GM19099 (cell line): ENCODE measurements around the gene RPL28.

Experiments
- POLR2A ChIP-seq: IDR thresholded peaks from 3 replicates; pipeline ENCODE4 v1.6.1; 2011; ENCODE audit warnings: low read depth; ENCODE audit not compliant: insufficient read length; ENCODE audit errors: extremely low read depth

RPL28 gene

GRCh38 chr19:55377356-55378131 is 8.2 kb upstream of the RPL28 start:
- TF ChIP-seq POLR2A = no peak

GRCh38 chr19:55379174-55379573 is 6.6 kb upstream of the RPL28 start:
- no peak for TF ChIP-seq POLR2A

- no peak for TF ChIP-seq POLR2A
Measured at GRCh38 chr19:55382013-55382412, 3.7 kb upstream of the RPL28 start.

- TF ChIP-seq POLR2A = no peak
Measured at GRCh38 chr19:55382522-55383054, 3.1 kb upstream of the RPL28 start.

GRCh38 chr19:55383279-55384130 is 2.2 kb upstream of the RPL28 start:
- no peak for TF ChIP-seq POLR2A

- TF ChIP-seq POLR2A = peak; percentile 51
Measured at GRCh38 chr19:55384131-55384919, 1.4 kb upstream of the RPL28 start, which contains the start of gene TMEM238. TMEM238 (minus strand) TSS chr19:55384292; CDS start chr19:55384259, 33 bp downstream.

- TF ChIP-seq POLR2A = no peak
Measured at GRCh38 chr19:55384920-55385723, 610 bp upstream of the RPL28 start.

- no peak for TF ChIP-seq POLR2A
Measured at GRCh38 chr19:55386493-55386971, 800 bp downstream of the RPL28 start.

GRCh38 chr19:55387736-55388497 is 2.2 kb downstream of the RPL28 start:
- TF ChIP-seq POLR2A = no peak

- no peak for TF ChIP-seq POLR2A
Measured at GRCh38 chr19:55389386-55390317, 3.9 kb downstream of the RPL28 start.

- TF ChIP-seq POLR2A = no peak
Measured at GRCh38 chr19:55390461-55390880, 4.7 kb downstream of the RPL28 start.

GRCh38 chr19:55391191-55391670 is 5.5 kb downstream of the RPL28 start:
- TF ChIP-seq POLR2A = no peak
